HG03175 (cell line): ENCODE data around the gene SLC5A6.
"Not testable (repeated sequence)": the region's sequence is repeated elsewhere in the genome, so short reads cannot be mapped to it uniquely, and the experiment has no call there.

Experiments
- ATAC-seq: cut with Tn5 transposase; IDR thresholded peaks from one replicate; pipeline ENCODE4 v1.9.1; 2021; ENCODE audit warnings: mild to moderate bottlenecking, moderate library complexity; ENCODE audit not compliant: unreplicated experiment

Gene SLC5A6

DNA sequence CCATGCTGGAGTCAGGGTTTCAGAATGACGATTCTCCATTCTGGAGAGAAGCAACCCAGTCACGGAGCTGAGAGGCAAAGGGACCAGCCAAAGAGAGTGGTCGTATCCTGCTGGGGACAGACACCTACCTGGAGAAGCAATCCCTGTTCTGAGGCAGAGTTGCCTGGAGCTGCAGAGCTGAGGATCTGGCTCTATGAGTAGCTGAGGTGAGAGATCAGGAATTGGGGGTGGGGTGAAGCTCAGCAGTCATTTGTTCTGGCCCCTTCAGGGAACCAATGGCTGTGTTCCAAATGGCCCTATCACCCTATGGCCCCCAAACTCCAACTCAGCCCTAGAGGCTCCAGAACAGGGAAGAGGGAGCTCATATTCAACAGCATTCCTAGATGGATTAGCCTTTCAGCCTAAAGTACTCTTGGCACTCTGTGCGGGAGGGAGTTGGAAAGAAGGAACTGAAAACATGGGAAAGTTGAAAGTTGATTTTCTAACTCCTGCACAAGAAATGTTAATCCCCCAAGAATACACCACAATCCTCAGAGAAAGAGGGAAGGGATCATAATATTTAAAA lies 3.5 kb downstream of the SLC5A6 start:
- ATAC-seq = no peak

GRCh38 chr2:27206346-27206745 lies 5.7 kb downstream of the SLC5A6 start:
- ATAC-seq = no peak

- no peak for ATAC-seq
Observed at GRCh38 chr2:27205206-27205605, 6.9 kb downstream of the SLC5A6 start.

- no peak for ATAC-seq
Observed at GRCh38 chr2:27204566-27204965, 7.5 kb downstream of the SLC5A6 start.

DNA sequence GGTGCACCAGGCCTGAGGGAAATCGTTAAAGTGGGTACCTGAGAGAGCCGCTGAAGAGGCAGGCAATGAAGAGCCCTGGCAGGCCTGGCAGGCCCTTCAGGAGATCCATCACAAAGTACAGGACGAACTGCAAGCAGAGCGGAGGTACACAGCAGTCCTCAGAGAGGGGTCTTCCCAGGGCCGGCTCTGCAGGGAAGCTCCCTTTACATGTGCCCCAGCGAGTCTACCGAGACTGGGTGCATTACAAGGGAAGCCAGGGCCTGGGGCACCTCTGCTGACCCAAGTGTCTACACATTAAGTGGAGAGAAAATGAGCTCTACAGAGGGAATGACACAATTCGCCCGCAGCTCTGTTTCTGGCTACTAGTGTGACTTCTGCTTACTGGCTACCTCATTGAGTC lies 8.3 kb downstream of the SLC5A6 start:
- no peak for ATAC-seq

DNA sequence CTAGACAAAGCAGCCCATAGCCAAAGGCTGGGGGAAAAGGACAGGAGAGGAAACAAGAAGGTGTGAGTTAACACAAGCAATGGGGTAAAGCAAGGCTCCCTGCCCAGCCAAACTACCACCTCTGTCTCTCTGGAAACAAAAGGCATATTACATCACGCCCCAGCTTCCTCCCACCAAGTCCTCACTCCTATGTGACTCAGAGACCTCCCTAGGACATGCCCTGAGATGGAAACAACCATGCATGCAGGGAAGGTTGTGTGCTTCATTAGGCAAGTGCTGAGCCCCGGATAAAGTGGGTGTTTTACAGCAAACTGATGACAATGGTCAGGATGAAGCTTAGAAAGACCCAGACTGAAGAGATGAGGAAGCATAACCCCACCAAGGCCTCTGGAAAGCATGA lies 9.2 kb downstream of the SLC5A6 start:
- no peak for ATAC-seq

GRCh38 chr2:27201675-27202074 lies 10.4 kb downstream of the SLC5A6 start:
- no peak for ATAC-seq

GRCh38 chr2:27199241-27199640 lies 12.8 kb downstream of the SLC5A6 start:
- no peak for ATAC-seq

GRCh38 chr2:27198627-27199026 lies 13.4 kb downstream of the SLC5A6 start:
- ATAC-seq = no peak

GRCh38 chr2:27198068-27198467 lies 14.0 kb downstream of the SLC5A6 start:
- not testable (repeated sequence) for ATAC-seq

- ATAC-seq = not testable (repeated sequence)
Observed at GRCh38 chr2:27195799-27196198, 16.3 kb downstream of the SLC5A6 start.

GRCh38 chr2:27194538-27195354 lies 17.3 kb downstream of the SLC5A6 start:
- ATAC-seq = no peak

GRCh38 chr2:27191070-27191829 lies 20.8 kb downstream of the SLC5A6 start:
- no peak for ATAC-seq

DNA sequence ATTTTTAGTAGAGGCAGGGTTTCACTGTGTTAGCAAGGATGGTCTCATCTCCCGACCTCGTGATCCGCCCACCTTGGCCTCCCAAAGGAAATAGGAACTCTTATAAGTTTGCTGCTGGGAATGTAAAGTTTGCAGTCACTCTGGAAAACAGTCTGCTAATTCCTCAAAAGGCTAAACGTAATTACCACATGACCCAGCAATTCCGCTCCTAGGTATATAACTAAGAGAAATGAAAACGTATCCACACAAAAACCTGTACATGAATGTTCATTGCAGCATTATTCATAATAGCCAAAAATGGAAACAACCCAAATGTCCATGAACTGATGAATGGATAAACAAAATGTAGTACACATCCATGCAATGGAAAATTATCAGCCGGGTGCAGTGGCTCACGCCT lies 22.1 kb downstream of the SLC5A6 start:
- ATAC-seq = no peak

DNA sequence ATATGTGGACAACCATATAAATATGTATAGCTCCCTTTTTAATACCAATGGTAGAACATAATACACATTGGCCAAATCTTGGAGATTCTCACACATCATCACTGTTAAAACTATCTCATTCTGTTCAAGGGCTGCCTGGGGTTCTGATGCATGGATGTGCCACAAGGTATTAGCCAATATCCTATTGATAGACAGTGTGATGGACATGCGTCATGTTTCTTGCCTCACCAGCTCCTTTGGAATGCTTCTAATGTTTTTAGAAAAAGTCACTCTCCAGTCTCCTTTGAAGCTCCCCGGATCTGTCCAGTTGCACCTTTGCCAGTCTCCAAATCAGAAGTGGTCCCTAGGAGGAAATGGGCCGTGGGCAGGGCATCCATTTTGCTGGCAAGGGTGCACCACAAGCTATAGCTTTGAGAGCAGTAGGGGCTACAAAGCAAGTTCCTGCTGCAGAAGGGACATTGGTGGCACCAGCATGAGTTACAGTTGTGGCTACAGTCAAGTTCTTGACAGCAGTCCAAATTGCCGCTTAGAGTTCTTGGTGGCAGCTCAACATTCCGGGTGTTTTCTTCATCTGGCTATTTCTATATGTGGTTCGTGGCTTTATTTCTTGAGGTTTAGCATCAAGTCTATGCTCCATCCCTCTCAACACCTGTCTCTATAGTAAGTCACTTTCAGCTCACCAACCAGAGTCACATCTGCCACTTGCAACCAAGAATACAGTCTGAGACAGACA lies 25.3 kb downstream of the SLC5A6 start:
- no peak for ATAC-seq

DNA sequence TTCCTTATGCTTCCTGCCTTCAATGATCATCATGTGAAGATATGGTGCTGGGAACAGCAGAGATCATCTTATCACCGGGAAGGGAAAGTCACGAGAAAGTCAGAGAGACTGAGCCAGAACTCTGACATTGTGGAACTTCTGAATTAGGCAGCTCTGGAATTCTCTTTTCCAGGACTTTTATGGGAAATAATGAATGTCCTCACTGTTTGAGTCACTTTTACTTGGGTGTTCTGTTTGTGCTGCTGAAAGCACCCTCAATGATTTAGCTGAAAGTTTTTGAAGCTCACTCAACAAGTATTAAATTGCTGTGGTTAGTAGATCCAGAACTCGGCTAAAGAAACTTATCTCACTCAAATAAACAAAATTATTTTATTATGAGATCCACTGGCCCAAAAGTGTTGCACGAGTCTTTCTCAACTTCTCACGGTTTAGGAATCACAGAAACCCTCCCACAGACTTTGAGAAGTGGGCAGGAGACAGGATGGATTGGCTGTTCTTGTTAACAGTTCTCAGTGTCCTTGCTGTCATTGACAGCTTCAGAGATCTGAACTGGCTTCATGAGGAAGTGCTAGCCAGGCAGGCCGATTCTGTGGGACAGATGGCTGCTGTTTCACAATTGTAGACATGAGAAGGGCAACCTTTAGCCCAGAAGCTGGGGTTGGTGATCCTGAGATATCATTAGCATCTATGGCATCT lies 26.6 kb downstream of the SLC5A6 start:
- ATAC-seq = no peak

GRCh38 chr2:27184115-27184514 lies 28.0 kb downstream of the SLC5A6 start:
- no peak for ATAC-seq

GRCh38 chr2:27182346-27182745 lies 29.7 kb downstream of the SLC5A6 start:
- no peak for ATAC-seq

DNA sequence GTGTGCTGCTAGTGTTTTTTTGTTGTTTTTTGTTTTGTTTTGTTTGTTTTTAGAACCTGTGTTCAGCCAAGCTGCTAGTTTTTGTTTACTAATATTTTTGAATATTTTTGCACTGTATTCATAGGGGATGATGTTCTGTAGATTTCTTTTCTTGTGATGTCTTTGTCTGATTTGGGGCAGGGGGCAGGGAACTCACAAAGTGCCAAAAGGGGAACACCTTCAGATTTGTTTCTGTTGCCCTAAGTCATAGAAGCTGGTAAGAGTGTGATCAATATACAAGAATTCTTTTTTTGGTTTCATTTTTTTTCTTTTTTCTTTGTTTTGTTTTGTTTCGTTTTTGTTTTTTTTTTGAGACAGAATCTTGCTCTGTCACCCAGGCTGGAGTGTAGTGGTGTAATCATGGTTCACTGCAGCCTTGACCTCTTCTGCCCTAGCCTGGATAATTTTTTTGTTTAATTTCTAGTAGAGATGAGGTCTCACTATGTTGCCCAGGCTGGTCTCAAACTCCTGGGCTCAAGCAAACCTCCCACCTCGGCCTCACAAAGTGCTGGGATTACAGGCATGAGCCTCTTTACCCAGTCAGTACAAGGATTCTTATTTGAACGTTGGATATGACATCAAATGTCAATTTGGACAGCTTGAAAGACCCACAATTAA lies 32.6 kb downstream of the SLC5A6 start:
- ATAC-seq = no peak

- ATAC-seq = no peak
Observed at GRCh38 chr2:27178469-27178868, 33.6 kb downstream of the SLC5A6 start.
